A673 (cell line): ENCODE measurements around the gene SMYD3.

ENCODE experiments used
- EZH2 ChIP-seq: fragments of 200-600 bp; sonication (generic); IDR thresholded peaks from 2 replicates; pipeline ENCODE4 v1.6.1; 2017; ENCODE audit warnings: borderline replicate concordance, low read depth, mild to moderate bottlenecking, mixed read lengths, antibody characterized with exemption, low read length; ENCODE audit not compliant: poor library complexity, severe bottlenecking
- TF ChIP-seq, protein P1 (sequence below): fragments of 300-800, 200-600 bp; sonication (generic); conservative IDR thresholded peaks from 2 replicates; pipeline ENCODE4 v1.5.1; 2017; ENCODE audit warnings: low read depth, mild to moderate bottlenecking, antibody characterized with exemption, low read length, moderate library complexity, mixed read lengths

DNA sequence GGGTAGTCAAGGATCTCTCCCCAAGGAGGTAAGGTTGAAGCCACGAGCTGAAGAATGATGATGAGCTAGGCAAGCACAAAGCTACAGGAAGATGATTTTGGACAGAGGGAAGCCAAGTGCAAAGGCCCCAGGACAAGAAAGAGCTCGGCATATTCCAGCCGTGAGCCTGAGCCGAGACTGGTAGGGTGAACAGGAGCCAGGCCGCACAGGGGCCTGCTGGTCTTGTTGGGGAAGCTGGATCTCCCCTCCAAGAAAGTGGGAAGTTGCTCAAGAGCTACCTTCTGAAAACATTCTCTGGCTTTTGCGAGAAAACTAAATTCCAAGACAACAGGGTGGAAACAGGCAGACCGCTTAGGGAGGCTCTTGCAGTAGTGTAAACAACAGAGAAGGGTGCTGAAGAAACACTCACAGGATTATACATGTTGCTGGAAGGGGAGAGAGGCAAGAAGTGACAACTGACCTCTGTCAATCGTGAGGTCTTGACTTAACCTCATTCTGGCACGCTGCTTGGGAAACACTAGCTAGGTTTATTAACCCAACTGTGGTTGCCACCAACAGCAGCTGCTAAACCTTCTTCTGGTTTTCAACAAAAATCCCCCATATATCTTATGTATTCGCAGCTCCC, 625.2 kb downstream of the SMYD3 start:
- TF ChIP-seq EZH2 = no peak
- TF ChIP-seq, protein P1, sequence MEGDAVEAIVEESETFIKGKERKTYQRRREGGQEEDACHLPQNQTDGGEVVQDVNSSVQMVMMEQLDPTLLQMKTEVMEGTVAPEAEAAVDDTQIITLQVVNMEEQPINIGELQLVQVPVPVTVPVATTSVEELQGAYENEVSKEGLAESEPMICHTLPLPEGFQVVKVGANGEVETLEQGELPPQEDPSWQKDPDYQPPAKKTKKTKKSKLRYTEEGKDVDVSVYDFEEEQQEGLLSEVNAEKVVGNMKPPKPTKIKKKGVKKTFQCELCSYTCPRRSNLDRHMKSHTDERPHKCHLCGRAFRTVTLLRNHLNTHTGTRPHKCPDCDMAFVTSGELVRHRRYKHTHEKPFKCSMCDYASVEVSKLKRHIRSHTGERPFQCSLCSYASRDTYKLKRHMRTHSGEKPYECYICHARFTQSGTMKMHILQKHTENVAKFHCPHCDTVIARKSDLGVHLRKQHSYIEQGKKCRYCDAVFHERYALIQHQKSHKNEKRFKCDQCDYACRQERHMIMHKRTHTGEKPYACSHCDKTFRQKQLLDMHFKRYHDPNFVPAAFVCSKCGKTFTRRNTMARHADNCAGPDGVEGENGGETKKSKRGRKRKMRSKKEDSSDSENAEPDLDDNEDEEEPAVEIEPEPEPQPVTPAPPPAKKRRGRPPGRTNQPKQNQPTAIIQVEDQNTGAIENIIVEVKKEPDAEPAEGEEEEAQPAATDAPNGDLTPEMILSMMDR = no peak
